Muscle layer of colon (tissue), 2 donors: ENCODE results near the gene KBTBD3.
A peak's percentile ranks its signal among the peaks of the same experiment; 100 is the strongest.

Experiments
- H3K27ac ChIP-seq: one replicate; pipeline ENCODE4 v1.7.0; 2013; ENCODE audit warnings: low read depth, mild to moderate bottlenecking, low read length, moderate library complexity
- H3K27me3 ChIP-seq, 2 donors: one replicate each; pipeline ENCODE4 v1.7.0; 2013; ENCODE audit warnings: low read length in 2 of 2, mild to moderate bottlenecking in 2 of 2; ENCODE audit not compliant: insufficient read depth in 2 of 2, control insufficient read depth in 1 of 2
- H3K36me3 ChIP-seq: one replicate; pipeline ENCODE4 v1.7.0; 2013; ENCODE audit warnings: mild to moderate bottlenecking, low read length; ENCODE audit not compliant: insufficient read depth
- H3K4me1 ChIP-seq: one replicate; pipeline ENCODE4 v1.7.0; 2013; ENCODE audit warnings: mild to moderate bottlenecking, low read length; ENCODE audit not compliant: insufficient read depth
- H3K4me3 ChIP-seq, 2 donors: one replicate each; pipeline ENCODE4 v1.7.0; 2013; ENCODE audit warnings: low read length in 2 of 2, low read depth in 1 of 2, mild to moderate bottlenecking in 1 of 2, moderate library complexity in 1 of 2
- H3K9ac ChIP-seq: one replicate; pipeline ENCODE4 v1.7.0; 2013; ENCODE audit warnings: low read length
- H3K9me3 ChIP-seq: one replicate; pipeline ENCODE4 v1.7.0; 2013; ENCODE audit warnings: mild to moderate bottlenecking, low read length
- donor health status: abdominal sarcoma.
- donor health status: Adenocarcinoma of cecum.

KBTBD3 gene, protein sequence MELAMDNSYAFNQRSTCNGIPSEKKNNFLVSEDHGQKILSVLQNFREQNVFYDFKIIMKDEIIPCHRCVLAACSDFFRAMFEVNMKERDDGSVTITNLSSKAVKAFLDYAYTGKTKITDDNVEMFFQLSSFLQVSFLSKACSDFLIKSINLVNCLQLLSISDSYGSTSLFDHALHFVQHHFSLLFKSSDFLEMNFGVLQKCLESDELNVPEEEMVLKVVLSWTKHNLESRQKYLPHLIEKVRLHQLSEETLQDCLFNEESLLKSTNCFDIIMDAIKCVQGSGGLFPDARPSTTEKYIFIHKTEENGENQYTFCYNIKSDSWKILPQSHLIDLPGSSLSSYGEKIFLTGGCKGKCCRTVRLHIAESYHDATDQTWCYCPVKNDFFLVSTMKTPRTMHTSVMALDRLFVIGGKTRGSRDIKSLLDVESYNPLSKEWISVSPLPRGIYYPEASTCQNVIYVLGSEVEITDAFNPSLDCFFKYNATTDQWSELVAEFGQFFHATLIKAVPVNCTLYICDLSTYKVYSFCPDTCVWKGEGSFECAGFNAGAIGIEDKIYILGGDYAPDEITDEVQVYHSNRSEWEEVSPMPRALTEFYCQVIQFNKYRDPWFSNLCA

DNA sequence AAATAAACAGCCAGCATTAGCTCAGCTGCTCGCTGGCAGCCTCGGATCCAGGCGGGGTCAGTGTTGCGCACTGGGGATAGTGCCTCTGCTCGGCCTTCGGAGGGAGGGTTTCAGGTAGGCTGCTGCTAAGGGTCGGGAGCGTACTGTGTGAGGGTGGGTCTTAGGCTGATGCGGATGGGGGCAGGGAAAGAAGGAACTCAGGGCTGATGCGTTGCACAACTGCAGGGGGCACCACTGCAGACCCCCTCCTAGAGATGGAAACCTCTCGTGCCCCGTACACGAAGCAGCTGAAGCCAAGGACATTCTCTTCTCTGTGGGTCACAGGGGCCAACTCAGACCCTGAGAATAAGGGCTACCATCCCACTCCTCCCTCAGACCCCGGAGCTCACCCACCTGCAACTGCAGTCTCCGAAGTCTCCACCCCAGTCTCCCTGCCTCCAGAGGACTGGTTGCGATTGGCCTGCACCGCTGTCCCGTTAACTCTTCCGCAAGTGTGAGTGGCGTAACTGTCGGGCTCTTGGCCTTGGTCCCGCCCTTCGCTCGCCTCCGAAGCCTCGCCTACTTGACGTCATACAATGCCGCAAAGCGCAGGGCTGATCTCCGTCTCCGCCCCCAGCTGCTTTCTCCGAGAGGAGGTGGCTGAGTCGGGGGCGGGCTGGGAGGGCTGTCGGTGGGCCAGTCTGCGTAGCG is at the start of gene KBTBD3:
TSS of gene KBTBD3 (minus strand) at position 429 of the 690 bp plus-strand sequence. CDS start 18,250 bp downstream, outside the sequence.
- H3K27me3 ChIP-seq: no peaks in the 10 kb centered on the region
- H3K9ac ChIP-seq: peak within 1 kb of the TSS; percentile 86
- peaks cover 21% of the 10 kb centered on the region for H3K36me3 ChIP-seq
- H3K27ac ChIP-seq: peak within 1 kb of the TSS; percentile 85
- H3K9me3 ChIP-seq: no peaks in the 10 kb centered on the region
- peak within 1 kb of the TSS; percentile 82 to 94 for H3K4me3 ChIP-seq
- H3K4me1 ChIP-seq: peaks cover 39% of the 10 kb centered on the region

DNA sequence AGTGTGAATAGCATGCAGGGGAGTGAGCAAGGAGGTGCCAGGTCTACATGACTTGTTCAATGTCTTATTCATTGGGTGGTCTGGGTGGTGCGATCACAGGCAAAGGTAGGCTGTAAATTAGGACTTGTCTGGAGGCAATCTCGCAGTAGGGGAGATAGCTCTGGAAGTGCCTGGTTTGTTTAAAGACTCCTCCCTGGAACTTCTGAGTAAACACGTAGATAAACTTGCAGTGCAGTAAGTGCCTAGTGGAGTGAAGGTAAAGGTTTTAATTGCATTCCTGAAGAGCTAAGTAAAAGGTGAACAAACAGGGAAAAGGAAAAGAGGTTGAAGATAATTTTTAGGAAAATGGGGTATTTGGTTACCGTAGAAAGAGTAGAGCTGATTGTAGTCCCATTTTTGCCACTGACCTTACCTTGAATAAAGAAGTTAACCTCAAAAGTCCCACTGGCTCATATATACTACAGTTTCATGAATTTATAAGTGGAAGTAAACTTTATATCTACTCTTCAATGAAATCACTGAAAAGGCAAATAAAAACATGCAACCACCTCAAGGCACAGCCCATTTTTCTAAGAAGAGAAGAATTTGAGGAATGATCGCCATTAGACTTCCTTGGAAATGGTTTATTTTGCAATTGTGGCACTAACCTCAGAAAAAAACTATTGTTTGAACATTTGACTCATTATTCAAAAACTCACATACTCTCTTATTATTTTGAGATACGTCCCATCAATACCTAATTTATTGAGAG is 44.6 kb upstream of the KBTBD3 start:
- H3K4me3 ChIP-seq: no peak overlapping the region
- no peak overlapping the region for H3K9ac ChIP-seq
- no peaks in the 10 kb centered on the region for H3K9me3 ChIP-seq

DNA sequence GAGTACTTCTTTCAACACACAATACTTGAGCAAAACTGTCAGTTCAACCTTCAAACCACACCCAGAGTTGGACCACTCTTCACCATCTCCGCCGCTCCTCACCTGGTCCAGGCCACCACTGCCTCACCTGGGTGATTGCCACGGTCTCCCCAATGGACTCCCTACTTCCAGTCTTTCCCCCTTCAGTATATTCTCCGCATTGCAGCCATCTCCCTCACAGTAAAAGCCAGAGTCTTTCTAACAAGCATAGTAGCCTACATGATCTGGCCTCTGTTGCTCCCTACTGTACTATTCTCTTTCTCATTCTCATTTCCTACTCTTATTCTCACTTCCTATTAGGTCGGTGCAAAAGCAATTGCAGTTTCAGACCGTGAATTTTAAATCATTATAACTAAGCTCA is 28.8 kb upstream of the KBTBD3 start:
- Histone ChIP-seq H3K9me3 (no peaks in the 10 kb centered on the region), H3K4me3 (no peak overlapping the region), H3K4me1 (no peaks in the 10 kb centered on the region), H3K36me3 (no peaks in the 10 kb centered on the region), H3K27me3 (no peaks in the 10 kb centered on the region), H3K9ac (no peak overlapping the region), H3K27ac (no peak overlapping the region)

More for the DNA sequence above, 44.6 kb upstream of the KBTBD3 start:
- no peaks in the 10 kb centered on the region for H3K27me3 ChIP-seq
- no peaks in the 10 kb centered on the region for H3K36me3 ChIP-seq
- no peak overlapping the region for H3K27ac ChIP-seq
- no peaks in the 10 kb centered on the region for H3K4me1 ChIP-seq

DNA sequence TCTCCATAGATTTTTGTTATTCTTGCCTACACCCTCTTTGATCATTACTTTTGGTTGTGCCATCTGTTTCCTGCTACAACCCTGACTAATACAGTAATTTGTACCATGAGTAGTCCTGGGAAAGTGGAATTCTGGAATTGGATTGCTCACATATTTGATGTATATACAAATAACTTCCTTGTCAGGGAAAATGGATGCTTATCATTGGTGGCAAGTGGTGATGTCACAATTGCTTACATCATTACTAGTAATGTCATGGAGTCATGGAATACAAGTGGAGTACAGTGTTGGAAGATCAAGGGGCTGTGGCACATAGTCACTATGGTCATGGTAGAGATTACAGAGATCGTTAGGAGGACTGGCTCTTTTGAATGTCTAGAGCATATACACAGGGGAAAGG is 24.7 kb upstream of the KBTBD3 start:
- Histone ChIP-seq H3K36me3 (peaks cover 11% of the 10 kb centered on the region), H3K4me1 (no peaks in the 10 kb centered on the region), H3K4me3 (no peak overlapping the region), H3K27ac (no peak overlapping the region), H3K9ac (no peak overlapping the region), H3K27me3 (no peaks in the 10 kb centered on the region), H3K9me3 (no peaks in the 10 kb centered on the region)

DNA sequence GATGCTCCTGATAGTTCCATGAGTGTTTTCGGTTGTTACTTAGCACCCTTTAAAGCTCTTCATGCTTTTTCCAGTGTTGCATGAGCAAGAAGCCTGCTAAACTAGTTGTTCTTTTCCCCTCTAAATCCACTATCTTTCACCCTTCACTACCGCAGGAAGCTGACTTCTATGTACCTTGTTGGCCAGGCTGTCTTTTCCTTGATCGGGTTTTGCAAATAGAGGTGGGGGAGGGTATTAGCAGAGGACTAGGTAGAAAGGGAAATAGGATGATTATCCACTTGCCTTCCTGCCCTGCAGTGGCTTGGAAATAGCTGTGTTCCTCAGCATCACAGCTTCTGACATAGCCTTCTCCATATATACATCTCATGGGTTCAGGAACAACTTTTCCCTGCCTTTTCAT is 24.2 kb upstream of the KBTBD3 start:
- Histone ChIP-seq H3K4me1 (no peaks in the 10 kb centered on the region), H3K4me3 (no peak overlapping the region), H3K27me3 (no peaks in the 10 kb centered on the region), H3K27ac (no peak overlapping the region), H3K36me3 (peaks cover 16% of the 10 kb centered on the region), H3K9ac (no peak overlapping the region), H3K9me3 (no peaks in the 10 kb centered on the region)

DNA sequence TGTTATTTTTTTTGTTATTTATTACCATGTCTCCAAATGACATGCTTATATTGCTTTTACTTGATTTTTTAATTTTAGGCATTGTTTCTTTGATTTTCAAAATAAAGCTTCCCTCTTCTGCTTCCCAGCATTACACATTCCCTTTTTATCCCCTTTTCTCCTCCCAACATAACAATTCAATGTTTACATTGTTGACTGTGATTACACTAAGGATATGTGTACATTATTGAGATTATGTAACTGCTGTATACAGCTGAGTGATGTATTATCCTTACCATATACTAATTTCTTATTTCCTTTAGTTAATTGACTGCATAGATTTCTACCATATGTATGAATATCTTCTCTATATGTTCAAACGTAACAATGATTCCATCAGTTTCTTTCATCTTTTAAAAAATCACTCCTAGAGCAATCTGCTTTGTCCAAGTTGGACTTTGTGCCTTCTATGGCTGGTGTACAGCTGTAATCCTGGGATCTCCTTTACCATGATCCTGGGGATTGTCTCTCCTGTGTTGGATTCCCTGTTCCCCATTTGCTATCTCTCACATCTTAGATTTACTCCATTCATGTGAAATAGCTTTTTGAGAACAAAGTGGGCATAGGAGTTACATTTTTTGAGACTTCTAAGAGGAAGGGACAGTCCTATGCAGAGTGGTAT is 21.9 kb upstream of the KBTBD3 start:
- H3K9me3 ChIP-seq: no peaks in the 10 kb centered on the region
- no peak overlapping the region for H3K27ac ChIP-seq

DNA sequence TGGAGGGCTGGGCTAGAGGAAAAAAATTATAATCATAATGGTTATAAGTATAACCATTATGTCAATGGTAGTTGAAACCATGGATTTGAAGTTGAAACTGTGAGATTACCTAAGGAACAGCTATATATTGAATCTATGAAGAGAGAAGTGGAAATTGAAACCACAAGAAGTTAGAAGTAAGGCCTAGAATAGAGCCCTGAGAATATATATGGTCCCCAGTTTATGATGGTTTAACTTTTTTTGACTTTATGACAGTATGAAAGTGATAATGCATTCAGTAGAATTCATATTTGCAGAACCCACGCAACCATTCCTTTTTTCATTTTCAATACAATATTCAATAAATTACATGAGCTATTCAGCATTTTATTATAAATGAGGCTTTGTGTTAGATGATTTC is 15.3 kb upstream of the KBTBD3 start:
- H3K9me3 ChIP-seq: no peaks in the 10 kb centered on the region
- peaks cover 43% of the 10 kb centered on the region for H3K36me3 ChIP-seq
- peaks cover 13% of the 10 kb centered on the region for H3K4me1 ChIP-seq
- H3K9ac ChIP-seq: no peak overlapping the region
- H3K27ac ChIP-seq: no peak overlapping the region
- H3K4me3 ChIP-seq: no peak overlapping the region
- H3K27me3 ChIP-seq: no peaks in the 10 kb centered on the region

More for the DNA sequence above, 21.9 kb upstream of the KBTBD3 start:
- no peaks in the 10 kb centered on the region for H3K27me3 ChIP-seq
- no peak overlapping the region for H3K4me3 ChIP-seq
- H3K4me1 ChIP-seq: no peaks in the 10 kb centered on the region
- no peak overlapping the region for H3K9ac ChIP-seq
- peaks cover 29% of the 10 kb centered on the region for H3K36me3 ChIP-seq

DNA sequence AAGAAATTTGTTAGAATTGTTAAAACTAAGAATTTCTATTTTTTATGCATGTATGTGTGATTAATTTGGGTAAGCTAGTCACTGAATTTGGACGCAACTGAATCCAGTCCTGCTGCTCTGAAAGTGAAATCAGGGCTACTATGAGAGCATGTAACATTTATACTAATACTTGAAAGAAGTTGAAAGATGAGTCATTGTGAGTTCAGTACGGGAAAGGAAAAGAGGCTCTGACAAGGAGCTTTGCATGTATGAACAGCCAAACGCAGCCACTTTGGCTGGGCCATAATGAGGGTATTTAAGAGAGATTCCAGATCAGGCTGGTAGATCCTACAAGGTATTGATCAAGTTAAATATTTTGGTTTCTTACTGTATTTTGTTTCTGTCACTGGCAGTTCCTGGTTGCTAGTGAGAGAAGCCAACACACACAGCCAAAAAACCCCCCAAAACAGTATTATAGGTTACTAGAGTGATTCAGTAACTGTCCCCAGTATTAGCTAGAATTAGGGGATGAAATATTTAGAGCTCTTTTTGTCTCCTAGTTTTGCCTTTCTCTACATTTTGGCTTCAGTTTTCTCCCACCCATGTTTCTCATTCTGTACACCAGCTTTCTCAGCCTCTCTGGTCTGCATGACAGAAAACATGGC is 14.5 kb upstream of the KBTBD3 start:
- H3K4me1 ChIP-seq: peaks cover 18% of the 10 kb centered on the region
- no peak overlapping the region for H3K27ac ChIP-seq
- peaks cover 36% of the 10 kb centered on the region for H3K36me3 ChIP-seq
- H3K9me3 ChIP-seq: no peaks in the 10 kb centered on the region
- no peaks in the 10 kb centered on the region for H3K27me3 ChIP-seq
- H3K4me3 ChIP-seq: no peak overlapping the region
- H3K9ac ChIP-seq: no peak overlapping the region

DNA sequence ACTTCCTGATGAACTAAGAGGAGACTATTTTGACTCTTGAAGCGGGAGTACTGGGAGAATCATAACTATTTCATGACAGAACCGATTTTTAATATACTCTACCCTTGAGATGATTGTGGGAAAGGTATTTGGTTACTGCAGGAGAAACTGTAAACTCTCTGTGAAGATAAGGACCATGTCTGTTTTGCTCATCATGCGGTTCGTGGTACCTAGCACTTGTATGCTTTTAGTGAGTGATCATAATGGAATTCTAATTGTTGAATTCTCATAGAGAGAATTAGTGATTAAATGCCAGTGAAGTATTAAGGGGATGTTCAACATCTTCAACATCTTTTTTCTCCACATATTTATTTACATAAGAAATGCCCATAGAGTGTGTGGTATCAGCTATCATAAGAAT is 11.7 kb upstream of the KBTBD3 start:
- no peaks in the 10 kb centered on the region for H3K27me3 ChIP-seq
- H3K36me3 ChIP-seq: peaks cover 18% of the 10 kb centered on the region
- H3K9me3 ChIP-seq: no peaks in the 10 kb centered on the region
- no peak overlapping the region for H3K27ac ChIP-seq
- H3K4me1 ChIP-seq: peaks cover 26% of the 10 kb centered on the region
- H3K4me3 ChIP-seq: no peak overlapping the region
- H3K9ac ChIP-seq: no peak overlapping the region

DNA sequence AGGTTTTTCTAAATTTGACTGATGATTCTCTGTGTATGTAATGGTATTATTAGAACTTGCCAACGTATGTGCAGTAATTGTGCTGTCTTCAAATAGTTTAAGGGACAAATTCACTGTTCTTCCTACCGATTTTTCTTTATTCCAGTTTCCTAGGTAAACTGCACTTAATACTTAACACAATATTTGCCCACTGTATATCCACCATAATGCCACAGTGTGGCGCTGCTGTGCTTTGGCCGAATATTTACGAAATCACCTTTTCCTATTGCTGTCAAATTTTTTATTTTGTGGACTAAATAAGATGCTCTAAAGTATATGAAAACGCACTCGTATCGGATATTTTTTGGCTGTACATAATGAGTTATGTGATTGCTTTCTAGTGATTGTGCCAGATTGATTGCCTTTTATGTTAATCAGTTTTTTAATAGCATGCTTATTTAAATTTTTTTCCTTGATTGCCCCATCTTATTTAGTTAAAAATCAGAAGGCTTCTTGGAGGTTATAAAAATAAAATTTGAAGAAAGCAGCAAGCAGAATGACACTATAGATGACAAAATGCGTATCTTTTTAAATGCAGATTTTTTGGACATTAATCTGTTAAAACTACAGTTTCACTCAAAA is 10.8 kb upstream of the KBTBD3 start:
- H3K9me3 ChIP-seq: no peaks in the 10 kb centered on the region
- H3K36me3 ChIP-seq: peaks cover 22% of the 10 kb centered on the region
- no peak overlapping the region for H3K27ac ChIP-seq
- H3K27me3 ChIP-seq: no peaks in the 10 kb centered on the region
- peak overlapping the region in 1 of 2 donors; percentile 7 for H3K4me3 ChIP-seq
- no peak overlapping the region for H3K9ac ChIP-seq
- peaks cover 26% of the 10 kb centered on the region for H3K4me1 ChIP-seq
